Ascending aorta (tissue), 2 donors: ENCODE results near the gene FRMD4A. TPM values are rescaled to one million over a fixed set of nuclear protein-coding genes. Genes with fewer than 3 reads are reported as not detected.

Source experiments
- DNase-seq, 2 donors: peaks; one replicate each; pipeline ENCODE4 v3.0.0-alpha.2; 2019; ENCODE audit warnings: low spot score in 2 of 2
- H3K27ac ChIP-seq, 2 donors: fragments of 200-600 bp; sonication (generic); one replicate each; pipeline ENCODE4 v1.5.1; 2016 to 2017; ENCODE audit warnings: mild to moderate bottlenecking in 1 of 2
- H3K27me3 ChIP-seq: fragments of 200-600 bp; sonication (generic); one replicate; pipeline ENCODE4 v1.5.1; 2017
- H3K36me3 ChIP-seq, 2 donors: fragments of 200-600 bp; sonication (generic); one replicate each; pipeline ENCODE4 v1.5.1; 2016
- H3K4me1 ChIP-seq, 2 donors: fragments of 200-600 bp; sonication (generic); one replicate each; pipeline ENCODE4 v1.5.1; 2016 to 2017; ENCODE audit warnings: mild to moderate bottlenecking in 1 of 2
- H3K4me3 ChIP-seq, 2 donors: fragments of 200-600 bp; sonication (generic); one replicate each; pipeline ENCODE4 v1.5.1; 2016 to 2017; ENCODE audit warnings: mild to moderate bottlenecking in 1 of 2
- H3K9me3 ChIP-seq, 2 donors: fragments of 200-600 bp; sonication (generic); one replicate each; pipeline ENCODE4 v1.5.1; 2016
- CTCF ChIP-seq, 3 experiments: fragments of 200-600 bp in 2 of 3; fragments of 450-650 bp in 1 of 3; sonication (generic) in 2 of 3; IDR thresholded peaks; one replicate each; pipeline ENCODE4 v1.5.1; 2016 to 2019; ENCODE audit warnings: antibody characterized with exemption in 3 of 3, mild to moderate bottlenecking in 1 of 3, moderate library complexity in 1 of 3
- intact Hi-C: fragments of 100-400 bp; cut with DNase I; formaldehyde crosslinking; loops from one replicate; pipeline ENCODE4 v1.15.1; 2023
- total RNA-seq: library from RNA; depleted of rRNA; stranded (reverse); fragments of >200 nt; gene quantifications from one replicate; pipeline ENCODE4 v1.1.0, GENCODE V29; 2016

FRMD4A gene
- total RNA-seq, 1 donor from 2014 or later: 108 TPM

- no peak overlapping the region for H3K4me3 ChIP-seq
- no peaks in the 10 kb centered on the region for H3K36me3 ChIP-seq
- no peaks in the 10 kb centered on the region for H3K27me3 ChIP-seq
- no peak for DNase-seq
- no peak overlapping the region for H3K27ac ChIP-seq
- intact Hi-C loops: no loop called here
- H3K4me1 ChIP-seq: no peaks in the 10 kb centered on the region
- no peak for TF ChIP-seq CTCF (IDR thresholded peaks at IDR 0.05)
- H3K9me3 ChIP-seq: no peaks in the 10 kb centered on the region
Measured at GRCh38 chr10:14270370-14270769, 60.4 kb downstream of the FRMD4A start.

GRCh38 chr10:14265709-14266108, 65.0 kb downstream of the FRMD4A start:
- DNase-seq: no peak
- no peak for TF ChIP-seq CTCF (IDR thresholded peaks at IDR 0.05)
- H3K9me3 ChIP-seq: no peaks in the 10 kb centered on the region
- H3K27me3 ChIP-seq: no peaks in the 10 kb centered on the region
- no peak overlapping the region for H3K27ac ChIP-seq
- H3K36me3 ChIP-seq: no peaks in the 10 kb centered on the region
- intact Hi-C loops: no loop called here
- H3K4me1 ChIP-seq: no peaks in the 10 kb centered on the region
- H3K4me3 ChIP-seq: no peak overlapping the region

GRCh38 chr10:14262836-14263425, 67.8 kb downstream of the FRMD4A start:
- Histone ChIP-seq H3K36me3 (no peaks in the 10 kb centered on the region), H3K27ac (no peak overlapping the region), H3K4me3 (no peak overlapping the region), H3K9me3 (no peaks in the 10 kb centered on the region), H3K4me1 (no peaks in the 10 kb centered on the region), H3K27me3 (no peaks in the 10 kb centered on the region)
- TF ChIP-seq CTCF (IDR thresholded peaks at IDR 0.05): no peak
- no peak for DNase-seq
- intact Hi-C loops: no loop called here

GRCh38 chr10:14261336-14261735, 69.4 kb downstream of the FRMD4A start:
- Histone ChIP-seq H3K9me3 (no peaks in the 10 kb centered on the region), H3K36me3 (no peaks in the 10 kb centered on the region), H3K4me1 (no peaks in the 10 kb centered on the region), H3K27me3 (no peaks in the 10 kb centered on the region), H3K27ac (no peak overlapping the region), H3K4me3 (no peak overlapping the region)
- intact Hi-C loops: no loop called here
- DNase-seq: no peak
- no peak for TF ChIP-seq CTCF (IDR thresholded peaks at IDR 0.05)

GRCh38 chr10:14259696-14260566, 70.8 kb downstream of the FRMD4A start:
- no peak overlapping the region for H3K4me3 ChIP-seq
- H3K27me3 ChIP-seq: no peaks in the 10 kb centered on the region
- H3K9me3 ChIP-seq: no peaks in the 10 kb centered on the region
- no peaks in the 10 kb centered on the region for H3K4me1 ChIP-seq
- intact Hi-C loops: no loop called here
- no peak for DNase-seq
- no peak for TF ChIP-seq CTCF (IDR thresholded peaks at IDR 0.05)
- H3K36me3 ChIP-seq: no peaks in the 10 kb centered on the region
- no peak overlapping the region for H3K27ac ChIP-seq
